Measurements from ENCODE around the gene MN1.
A peak's percentile ranks its signal among the peaks of the same experiment; 100 is the strongest.
"Not testable (repeated sequence)": the region's sequence is repeated elsewhere in the genome, so short reads cannot be mapped to it uniquely, and the experiment has no call there.

MN1 gene

DNA sequence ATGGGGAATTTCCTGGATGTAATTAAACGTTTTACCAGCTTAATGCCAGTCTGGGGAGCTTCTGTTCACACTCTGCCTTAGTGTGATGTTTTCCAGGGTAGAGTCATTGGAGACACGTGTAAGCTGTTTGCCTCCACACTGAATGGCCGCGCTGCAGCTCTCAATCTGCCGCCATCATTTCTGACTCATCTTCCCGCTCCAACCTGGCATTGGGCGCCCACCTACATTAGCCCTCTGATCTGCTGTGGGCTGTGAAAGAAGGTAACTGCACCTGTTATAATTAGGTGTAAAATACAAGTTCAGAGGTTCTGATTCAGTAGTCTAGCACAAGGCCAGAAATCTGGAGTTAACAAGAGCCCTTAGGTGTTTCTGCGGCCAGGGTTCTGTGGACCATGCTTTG, 54.6 kb downstream of the MN1 start:
- Histone ChIP-seq H3K27me3 (ENCODE audit: control insufficient read depth, insufficient read depth, low read length) (no peaks in the 10 kb centered on the region; the same call in 1 of the 2 replicates), H3K27ac (ENCODE audit: low read depth, low read length) (no peak overlapping the region), H3K4me1 (ENCODE audit: control insufficient read depth, insufficient read depth, low read length) (peaks cover 63% of the 10 kb centered on the region), H3K4me3 (ENCODE audit: low read depth, low read length) (no peak overlapping the region), H3K9ac (ENCODE audit: low read length) (no peak overlapping the region), H3K36me3 (ENCODE audit: control insufficient read depth, insufficient read depth, low read length) (no peaks in the 10 kb centered on the region), H3K9me3 (ENCODE audit: control insufficient read depth, insufficient read depth, low read depth, low read length) (no peaks in the 10 kb centered on the region)

DNA sequence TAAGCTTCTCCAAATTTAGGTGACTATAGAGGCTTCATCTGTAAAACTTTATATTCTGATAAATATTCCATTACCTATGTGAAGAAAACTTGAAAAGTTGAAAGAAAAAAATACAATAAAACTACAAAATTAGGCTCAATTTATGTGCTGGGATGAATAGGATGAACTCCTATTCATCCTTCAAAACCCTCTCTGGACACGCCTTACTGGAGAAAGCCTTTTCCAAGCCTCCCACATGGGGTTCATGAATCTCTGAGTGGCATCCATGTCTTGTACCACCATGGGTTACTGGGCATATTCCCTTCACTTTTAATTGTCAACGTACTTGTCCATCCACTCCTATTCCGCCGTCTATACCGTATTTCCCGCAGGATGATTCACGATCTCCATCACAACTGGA, 55.7 kb downstream of the MN1 start:
- H3K9me3 ChIP-seq (ENCODE audit: control insufficient read depth, insufficient read depth, low read depth, low read length) = peaks cover 2% of the 10 kb centered on the region; the same call in 1 of the 2 replicates
- H3K36me3 ChIP-seq (ENCODE audit: control insufficient read depth, insufficient read depth, low read length) = peaks cover 10% of the 10 kb centered on the region
- H3K4me3 ChIP-seq (ENCODE audit: low read depth, low read length) = no peak overlapping the region
- no peaks in the 10 kb centered on the region; the same call in 1 of the 2 replicates for H3K27me3 ChIP-seq (ENCODE audit: control insufficient read depth, insufficient read depth, low read length)
- H3K4me1 ChIP-seq (ENCODE audit: control insufficient read depth, insufficient read depth, low read length) = peaks cover 64% of the 10 kb centered on the region
- H3K9ac ChIP-seq (ENCODE audit: low read length) = no peak overlapping the region
- H3K27ac ChIP-seq (ENCODE audit: low read depth, low read length) = peak overlapping the region; percentile 86; the same call in 1 of the 2 replicates

DNA sequence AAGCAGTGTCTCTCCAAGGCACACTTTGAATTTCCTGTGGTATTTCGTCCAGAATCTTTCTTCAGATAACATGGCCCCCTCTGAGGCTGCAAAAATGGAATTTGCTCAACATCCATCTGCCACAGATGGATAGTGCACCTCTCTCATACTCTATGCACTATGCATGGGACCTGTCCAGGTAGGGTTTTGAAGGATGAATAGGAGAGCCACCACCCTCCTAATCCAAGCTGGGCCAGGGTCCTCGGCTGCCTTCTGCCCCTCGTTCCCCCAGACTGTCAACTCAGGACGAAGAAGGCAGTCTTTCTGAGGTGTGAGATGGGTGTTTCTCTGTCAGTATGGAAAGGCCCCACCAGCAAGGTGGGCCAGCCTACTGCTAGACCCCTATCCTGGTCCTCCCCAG, 56.4 kb downstream of the MN1 start:
- Histone ChIP-seq H3K9ac (ENCODE audit: low read length) (peak overlapping the region; percentile 68), H3K9me3 (ENCODE audit: control insufficient read depth, insufficient read depth, low read depth, low read length) (peaks cover 8% of the 10 kb centered on the region; the same call in 1 of the 2 replicates), H3K4me3 (ENCODE audit: low read depth, low read length) (peak overlapping the region; percentile 31), H3K4me1 (ENCODE audit: control insufficient read depth, insufficient read depth, low read length) (peaks cover 57% of the 10 kb centered on the region), H3K36me3 (ENCODE audit: control insufficient read depth, insufficient read depth, low read length) (peaks cover 16% of the 10 kb centered on the region), H3K27me3 (ENCODE audit: control insufficient read depth, insufficient read depth, low read length) (no peaks in the 10 kb centered on the region; the same call in 1 of the 2 replicates), H3K27ac (ENCODE audit: low read depth, low read length) (peak overlapping the region; percentile 86; the same call in 1 of the 2 replicates)

DNA sequence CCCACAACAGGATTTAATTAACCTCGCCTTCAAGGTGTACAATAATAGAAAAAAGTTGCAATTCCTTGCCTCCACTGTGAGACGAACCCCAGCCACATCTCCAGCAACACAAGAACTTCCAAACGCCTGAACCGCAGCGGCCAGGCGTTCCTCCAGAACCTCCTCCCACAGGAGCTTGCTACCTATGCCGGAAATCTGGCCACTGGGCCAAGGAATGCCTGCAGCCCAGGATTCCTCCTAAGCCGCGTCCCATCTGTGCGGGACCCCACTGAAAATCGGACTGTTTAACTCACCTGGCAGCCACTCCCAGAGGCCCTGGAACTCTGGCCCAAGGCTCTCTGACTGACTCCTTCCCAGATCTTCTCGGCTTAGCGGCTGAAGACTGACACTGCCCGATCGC, 57.5 kb downstream of the MN1 start:
- H3K27me3 ChIP-seq (ENCODE audit: control insufficient read depth, insufficient read depth, low read length); H3K27ac ChIP-seq (ENCODE audit: low read depth, low read length): not testable (repeated sequence)
- H3K9ac ChIP-seq (ENCODE audit: low read length) = peak overlapping the region; percentile 90
- peak overlapping the region; percentile 66 for H3K4me3 ChIP-seq (ENCODE audit: low read depth, low read length)
- peaks cover 18% of the 10 kb centered on the region; the same call in 1 of the 2 replicates for H3K9me3 ChIP-seq (ENCODE audit: control insufficient read depth, insufficient read depth, low read depth, low read length)
- H3K36me3 ChIP-seq (ENCODE audit: control insufficient read depth, insufficient read depth, low read length) = peaks cover 27% of the 10 kb centered on the region
- peaks cover 50% of the 10 kb centered on the region for H3K4me1 ChIP-seq (ENCODE audit: control insufficient read depth, insufficient read depth, low read length)

DNA sequence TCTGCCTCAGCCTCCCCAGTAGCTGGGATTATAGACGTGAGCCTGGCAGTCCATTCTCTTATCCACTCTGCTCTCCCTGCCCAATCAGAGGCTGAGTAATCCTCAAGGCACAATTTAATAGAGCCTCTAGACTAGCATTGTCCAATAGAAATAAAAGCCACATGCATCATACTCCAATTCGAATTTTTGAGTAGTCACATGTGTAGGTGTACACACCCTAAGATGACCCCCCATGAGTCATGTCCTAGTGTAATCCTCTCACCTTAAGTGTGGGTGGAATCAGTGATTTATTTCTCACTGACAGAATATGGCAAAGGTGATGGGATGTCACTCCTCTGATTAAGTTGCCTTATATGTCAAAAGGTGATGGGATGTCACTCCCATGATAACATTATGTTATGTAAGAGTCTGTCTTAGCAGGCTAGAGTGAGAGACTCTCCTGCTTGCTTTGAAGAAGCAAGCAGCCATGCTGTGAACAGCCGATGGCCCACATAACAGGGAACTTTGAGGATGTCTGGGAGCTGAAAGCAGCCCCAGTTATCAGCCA, 61.3 kb downstream of the MN1 start:
- Histone ChIP-seq H3K27me3 (ENCODE audit: control insufficient read depth, insufficient read depth, low read length) (no peaks in the 10 kb centered on the region; the same call in 1 of the 2 replicates), H3K4me3 (ENCODE audit: low read depth, low read length) (no peak overlapping the region), H3K36me3 (ENCODE audit: control insufficient read depth, insufficient read depth, low read length) (peaks cover 63% of the 10 kb centered on the region)

DNA sequence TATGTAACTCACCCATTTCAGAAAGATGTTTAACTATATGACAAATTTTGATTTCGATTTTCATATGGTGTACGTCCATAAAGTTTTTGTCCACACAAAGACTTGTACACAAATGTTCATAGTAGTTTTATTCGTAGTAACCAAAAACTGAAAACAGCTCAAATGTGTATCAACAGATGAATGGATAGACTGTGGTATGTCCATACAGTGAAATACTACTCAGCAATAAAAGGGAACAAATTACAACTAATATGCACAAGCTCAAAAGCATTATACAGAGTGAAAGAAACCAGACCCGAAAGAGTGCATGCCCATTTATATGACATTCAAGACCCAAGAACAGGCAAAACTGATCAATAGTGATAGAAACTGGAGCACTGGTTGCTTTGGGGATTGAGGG, 64.0 kb downstream of the MN1 start:
- Histone ChIP-seq H3K4me1 (ENCODE audit: control insufficient read depth, insufficient read depth, low read length) (peaks cover 11% of the 10 kb centered on the region), H3K4me3 (ENCODE audit: low read depth, low read length) (no peak overlapping the region), H3K27me3 (ENCODE audit: control insufficient read depth, insufficient read depth, low read length) (no peaks in the 10 kb centered on the region; the same call in 1 of the 2 replicates), H3K36me3 (ENCODE audit: control insufficient read depth, insufficient read depth, low read length) (peaks cover 68% of the 10 kb centered on the region), H3K27ac (ENCODE audit: low read depth, low read length) (no peak overlapping the region), H3K9me3 (ENCODE audit: control insufficient read depth, insufficient read depth, low read depth, low read length) (peaks cover 33% of the 10 kb centered on the region), H3K9ac (ENCODE audit: low read length) (no peak overlapping the region)

More for the DNA sequence above, 61.3 kb downstream of the MN1 start:
- H3K4me1 ChIP-seq (ENCODE audit: control insufficient read depth, insufficient read depth, low read length) = peaks cover 15% of the 10 kb centered on the region
- peaks cover 33% of the 10 kb centered on the region for H3K9me3 ChIP-seq (ENCODE audit: control insufficient read depth, insufficient read depth, low read depth, low read length)
- no peak overlapping the region for H3K27ac ChIP-seq (ENCODE audit: low read depth, low read length)
- no peak overlapping the region for H3K9ac ChIP-seq (ENCODE audit: low read length)

DNA sequence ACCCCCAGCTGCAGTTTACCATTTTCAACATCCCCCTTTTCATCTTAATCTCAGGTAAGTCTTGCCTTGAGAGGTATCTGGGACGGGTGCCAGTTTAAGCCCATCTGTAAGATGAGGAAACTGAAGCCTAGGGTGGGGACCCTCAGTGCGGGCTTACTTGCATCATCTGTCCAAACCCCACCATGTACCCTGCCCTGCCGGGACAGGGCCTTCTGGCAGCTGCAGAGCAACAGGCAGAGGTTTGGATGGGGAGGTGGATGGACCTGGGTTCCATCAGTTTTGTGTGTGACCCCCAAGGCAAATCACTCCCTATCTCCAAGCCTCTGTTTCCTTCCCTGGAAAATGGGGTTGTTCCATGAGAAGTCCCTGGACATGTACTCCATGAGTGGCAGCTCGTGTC, 67.5 kb downstream of the MN1 start:
- no peaks in the 10 kb centered on the region for H3K27me3 ChIP-seq (ENCODE audit: control insufficient read depth, insufficient read depth, low read length)

DNA sequence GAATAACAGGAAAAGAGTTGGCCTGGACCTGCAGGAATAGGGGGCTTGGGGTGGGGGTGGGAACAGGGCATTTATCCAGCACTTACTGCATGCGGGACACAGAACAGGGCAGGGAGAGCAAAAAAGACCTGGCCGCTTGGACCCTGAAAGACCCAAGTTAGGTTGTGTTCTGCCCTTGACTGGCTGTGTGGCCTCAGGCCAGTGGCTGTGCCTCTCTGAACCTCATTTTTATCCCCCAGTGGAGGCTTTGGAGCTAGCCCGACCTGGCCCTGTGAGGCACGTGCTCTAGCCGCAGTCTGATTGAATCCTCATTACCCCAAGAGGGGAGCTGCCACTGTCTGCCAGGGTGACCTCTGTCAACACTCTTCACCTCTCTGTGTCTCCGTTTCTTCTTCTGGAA, 68.7 kb downstream of the MN1 start:
- H3K36me3 ChIP-seq (ENCODE audit: control insufficient read depth, insufficient read depth, low read length) = peaks cover 29% of the 10 kb centered on the region
- no peak overlapping the region for H3K27ac ChIP-seq (ENCODE audit: low read depth, low read length)
- no peak overlapping the region for H3K9ac ChIP-seq (ENCODE audit: low read length)
- H3K27me3 ChIP-seq (ENCODE audit: control insufficient read depth, insufficient read depth, low read length) = no peaks in the 10 kb centered on the region
- H3K9me3 ChIP-seq (ENCODE audit: control insufficient read depth, insufficient read depth, low read depth, low read length) = peaks cover 8% of the 10 kb centered on the region
- H3K4me1 ChIP-seq (ENCODE audit: control insufficient read depth, insufficient read depth, low read length) = peaks cover 18% of the 10 kb centered on the region
- no peak overlapping the region for H3K4me3 ChIP-seq (ENCODE audit: low read depth, low read length)

More for the DNA sequence above, 67.5 kb downstream of the MN1 start:
- Histone ChIP-seq H3K4me1 (ENCODE audit: control insufficient read depth, insufficient read depth, low read length) (peaks cover 10% of the 10 kb centered on the region), H3K36me3 (ENCODE audit: control insufficient read depth, insufficient read depth, low read length) (peaks cover 41% of the 10 kb centered on the region), H3K9me3 (ENCODE audit: control insufficient read depth, insufficient read depth, low read depth, low read length) (peaks cover 15% of the 10 kb centered on the region), H3K27ac (ENCODE audit: low read depth, low read length) (no peak overlapping the region), H3K9ac (ENCODE audit: low read length) (no peak overlapping the region), H3K4me3 (ENCODE audit: low read depth, low read length) (no peak overlapping the region)

DNA sequence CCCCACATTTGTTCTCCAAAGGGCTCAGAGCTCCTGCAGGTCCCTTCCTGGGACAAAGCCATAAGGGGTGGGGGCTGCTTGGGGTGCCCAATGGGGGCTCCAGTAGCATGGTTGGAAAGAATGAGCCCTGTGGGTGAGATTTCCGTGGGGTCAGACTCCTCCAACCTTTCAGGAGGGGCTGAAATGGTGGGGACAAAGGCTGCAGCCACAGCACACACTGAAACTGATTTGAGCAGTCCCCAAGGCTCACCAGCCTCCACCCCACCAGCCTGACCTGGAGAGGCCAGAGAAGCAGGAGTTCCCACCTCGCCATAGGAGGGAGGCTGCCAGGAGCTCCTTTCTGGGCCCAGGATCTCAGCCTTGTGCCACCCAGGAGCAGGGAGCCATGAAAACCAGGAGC, 69.2 kb downstream of the MN1 start:
- Histone ChIP-seq H3K36me3 (ENCODE audit: control insufficient read depth, insufficient read depth, low read length) (peaks cover 24% of the 10 kb centered on the region), H3K27me3 (ENCODE audit: control insufficient read depth, insufficient read depth, low read length) (no peaks in the 10 kb centered on the region), H3K4me3 (ENCODE audit: low read depth, low read length) (no peak overlapping the region), H3K27ac (ENCODE audit: low read depth, low read length) (no peak overlapping the region), H3K9ac (ENCODE audit: low read length) (no peak overlapping the region), H3K4me1 (ENCODE audit: control insufficient read depth, insufficient read depth, low read length) (peaks cover 22% of the 10 kb centered on the region), H3K9me3 (ENCODE audit: control insufficient read depth, insufficient read depth, low read depth, low read length) (peaks cover 3% of the 10 kb centered on the region)

DNA sequence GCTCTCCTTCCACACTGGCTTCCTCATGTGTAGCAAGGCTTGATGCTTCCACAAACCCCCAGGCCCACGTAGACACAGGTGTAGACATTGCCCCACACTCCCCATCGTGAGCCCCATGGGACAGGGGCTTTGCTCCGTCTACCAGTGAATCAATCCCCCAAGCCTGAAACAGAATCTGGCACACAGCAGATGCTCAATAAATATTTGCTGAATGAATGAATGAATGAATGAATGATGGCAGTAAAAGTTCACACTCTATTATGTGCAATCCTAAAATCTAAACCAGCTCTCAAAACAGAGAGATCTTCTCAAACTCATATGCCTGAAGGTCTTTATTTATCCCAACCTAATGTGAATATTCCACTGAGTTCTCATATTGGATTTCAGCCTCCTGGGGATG, 69.9 kb downstream of the MN1 start:
- Histone ChIP-seq H3K9me3 (ENCODE audit: control insufficient read depth, insufficient read depth, low read depth, low read length) (no peaks in the 10 kb centered on the region), H3K27ac (ENCODE audit: low read depth, low read length) (no peak overlapping the region), H3K27me3 (ENCODE audit: control insufficient read depth, insufficient read depth, low read length) (no peaks in the 10 kb centered on the region), H3K36me3 (ENCODE audit: control insufficient read depth, insufficient read depth, low read length) (peaks cover 19% of the 10 kb centered on the region), H3K4me1 (ENCODE audit: control insufficient read depth, insufficient read depth, low read length) (peaks cover 30% of the 10 kb centered on the region), H3K4me3 (ENCODE audit: low read depth, low read length) (no peak overlapping the region), H3K9ac (ENCODE audit: low read length) (no peak overlapping the region)

DNA sequence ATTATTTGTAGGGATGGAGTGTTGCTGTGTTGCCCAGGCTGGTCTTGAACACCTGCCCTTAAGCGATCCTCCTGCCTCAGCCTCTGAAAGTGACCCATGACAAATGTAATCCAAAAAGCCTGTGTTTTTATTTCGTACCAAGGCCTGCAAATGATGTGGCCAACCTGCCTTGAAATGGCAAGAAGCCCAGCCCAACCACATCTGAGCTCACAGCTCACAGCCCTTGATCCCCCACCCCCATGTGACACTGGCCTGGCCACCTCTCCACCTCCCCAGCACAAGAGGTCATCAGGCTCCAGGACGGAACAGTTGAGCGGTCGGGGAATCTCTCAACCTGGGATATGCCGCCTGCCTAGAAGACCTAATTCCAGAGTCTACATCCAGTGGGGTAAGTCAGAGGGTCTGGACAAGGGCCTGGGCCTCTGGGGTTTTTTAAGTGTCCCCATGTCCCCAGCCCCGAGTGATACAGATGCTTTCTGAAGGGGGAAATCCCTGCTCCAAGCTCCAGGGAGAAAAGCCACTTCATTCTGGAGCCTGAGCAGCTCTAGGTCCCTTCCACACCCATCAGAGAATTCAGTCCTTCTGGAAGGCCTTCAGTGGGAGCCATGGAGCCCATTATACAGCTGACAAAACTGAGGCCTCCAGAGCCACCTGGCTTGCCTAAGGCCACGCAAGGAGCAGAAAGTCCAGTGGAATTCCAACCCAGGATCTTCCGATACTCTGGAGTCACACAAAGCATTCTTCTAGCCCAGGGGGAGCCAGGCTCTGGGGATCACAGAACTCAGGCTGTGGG, 70.7 kb downstream of the MN1 start:
- Histone ChIP-seq H3K36me3 (ENCODE audit: control insufficient read depth, insufficient read depth, low read length) (peaks cover 11% of the 10 kb centered on the region), H3K9ac (ENCODE audit: low read length) (no peak overlapping the region), H3K9me3 (ENCODE audit: control insufficient read depth, insufficient read depth, low read depth, low read length) (no peaks in the 10 kb centered on the region), H3K4me3 (ENCODE audit: low read depth, low read length) (no peak overlapping the region), H3K4me1 (ENCODE audit: control insufficient read depth, insufficient read depth, low read length) (peaks cover 38% of the 10 kb centered on the region), H3K27me3 (ENCODE audit: control insufficient read depth, insufficient read depth, low read length) (no peaks in the 10 kb centered on the region), H3K27ac (ENCODE audit: low read depth, low read length) (no peak overlapping the region)

Data from HUES6 (cell line).